Memory B cell (primary cell): ENCODE data around the gene VPS16.
A peak's percentile ranks its signal among the peaks of the same experiment; 100 is the strongest.
"Not testable (repeated sequence)": the region's sequence is repeated elsewhere in the genome, so short reads cannot be mapped to it uniquely, and the experiment has no call there.

Experiments
- ATAC-seq: fragments of 150-1000 bp; cut with Tn5 transposase; 2 replicates; pipeline ENCODE4 v1.10.0; 2021; ENCODE audit warnings: low read depth, mild to moderate bottlenecking, moderate library complexity
- DNase-seq, 2 donors: peaks; one replicate each; pipeline ENCODE4 v3.0.0; 2022; ENCODE audit warnings: low spot score in 2 of 2
- H3K27ac Mint-ChIP-seq: one replicate; pipeline ENCODE4 v1.8.0; 2022; ENCODE audit warnings: mild to moderate bottlenecking, moderate library complexity, mixed read lengths
- H3K27me3 Mint-ChIP-seq: one replicate; pipeline ENCODE4 v1.8.0; 2022; ENCODE audit warnings: mixed read lengths
- H3K36me3 Mint-ChIP-seq: one replicate; pipeline ENCODE4 v1.8.0; 2022; ENCODE audit warnings: mild to moderate bottlenecking, mixed read lengths
- H3K4me1 Mint-ChIP-seq: one replicate; pipeline ENCODE4 v1.8.0; 2022; ENCODE audit warnings: mixed read lengths
- H3K4me3 Mint-ChIP-seq: one replicate; pipeline ENCODE4 v1.8.0; 2022; ENCODE audit warnings: mild to moderate bottlenecking, moderate library complexity, mixed read lengths
- H3K9me3 Mint-ChIP-seq: one replicate; pipeline ENCODE4 v1.8.0; 2022; ENCODE audit warnings: mixed read lengths

The VPS16 gene

DNA sequence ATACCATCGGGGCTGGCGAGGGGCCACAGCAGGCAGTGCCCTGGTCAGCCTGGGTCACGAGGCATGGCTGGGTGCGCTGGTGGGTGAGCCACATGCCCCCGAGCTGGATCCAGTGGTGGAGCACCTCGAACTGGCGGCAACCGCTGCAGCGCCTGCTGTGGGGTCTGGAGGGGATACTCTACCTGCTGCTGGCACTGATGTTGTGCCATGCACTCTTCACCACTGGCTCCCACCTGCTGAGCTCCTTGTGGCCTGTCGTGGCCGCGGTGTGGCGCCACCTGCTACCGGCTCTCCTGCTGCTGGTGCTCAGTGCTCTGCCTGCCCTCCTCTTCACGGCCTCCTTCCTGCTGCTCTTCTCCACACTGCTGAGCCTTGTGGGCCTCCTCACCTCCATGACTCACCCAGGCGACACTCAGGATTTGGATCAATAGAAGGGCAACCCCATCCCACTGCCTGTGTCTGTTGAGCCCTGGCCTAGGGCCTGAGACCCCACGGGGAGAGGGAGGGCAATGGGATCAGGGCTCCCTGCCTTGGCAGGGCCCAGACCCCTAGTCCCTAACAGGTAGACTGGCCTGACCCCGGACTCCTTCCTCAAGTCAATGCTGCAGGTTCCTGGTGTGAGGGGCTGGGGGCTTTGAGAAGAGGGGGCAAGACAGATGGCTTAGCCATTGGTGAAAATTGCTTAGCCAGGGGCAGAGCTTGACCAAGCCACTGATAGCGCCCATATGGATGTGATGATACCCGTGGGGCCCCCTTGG is 23.8 kb upstream of the VPS16 start:
- H3K4me1 Mint-ChIP-seq: peaks cover 6% of the 10 kb centered on the region
- no peaks in the 10 kb centered on the region for H3K36me3 Mint-ChIP-seq
- H3K27ac Mint-ChIP-seq: no peak overlapping the region
- H3K27me3 Mint-ChIP-seq: peaks cover 38% of the 10 kb centered on the region
- no peak for ATAC-seq
- H3K9me3 Mint-ChIP-seq: peaks cover 4% of the 10 kb centered on the region
- no peak for DNase-seq
- no peak overlapping the region for H3K4me3 Mint-ChIP-seq

DNA sequence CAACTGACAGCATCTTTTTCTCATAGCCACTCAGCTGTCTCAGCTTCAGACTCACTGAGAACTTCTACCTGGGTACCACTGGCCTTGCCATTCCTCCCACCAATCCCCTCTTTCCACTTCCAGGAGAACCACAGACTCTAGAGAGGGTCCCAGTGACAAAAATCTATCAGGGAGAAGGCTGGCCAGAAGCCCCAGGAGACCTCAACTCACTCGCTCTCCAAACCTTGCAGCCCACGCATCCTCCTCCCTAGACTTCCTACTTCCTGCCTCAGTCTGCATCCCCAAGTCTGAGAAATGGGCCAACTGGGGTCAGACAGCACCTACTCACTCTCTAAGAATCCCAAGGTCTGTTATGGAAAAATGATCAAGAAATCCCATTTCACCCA is 23.2 kb upstream of the VPS16 start:
- no peak for ATAC-seq
- DNase-seq: no peak
- Mint-ChIP-seq H3K4me1 (peaks cover 6% of the 10 kb centered on the region), H3K27me3 (peaks cover 37% of the 10 kb centered on the region), H3K27ac (no peak overlapping the region), H3K9me3 (peaks cover 2% of the 10 kb centered on the region), H3K36me3 (no peaks in the 10 kb centered on the region), H3K4me3 (no peak overlapping the region)

DNA sequence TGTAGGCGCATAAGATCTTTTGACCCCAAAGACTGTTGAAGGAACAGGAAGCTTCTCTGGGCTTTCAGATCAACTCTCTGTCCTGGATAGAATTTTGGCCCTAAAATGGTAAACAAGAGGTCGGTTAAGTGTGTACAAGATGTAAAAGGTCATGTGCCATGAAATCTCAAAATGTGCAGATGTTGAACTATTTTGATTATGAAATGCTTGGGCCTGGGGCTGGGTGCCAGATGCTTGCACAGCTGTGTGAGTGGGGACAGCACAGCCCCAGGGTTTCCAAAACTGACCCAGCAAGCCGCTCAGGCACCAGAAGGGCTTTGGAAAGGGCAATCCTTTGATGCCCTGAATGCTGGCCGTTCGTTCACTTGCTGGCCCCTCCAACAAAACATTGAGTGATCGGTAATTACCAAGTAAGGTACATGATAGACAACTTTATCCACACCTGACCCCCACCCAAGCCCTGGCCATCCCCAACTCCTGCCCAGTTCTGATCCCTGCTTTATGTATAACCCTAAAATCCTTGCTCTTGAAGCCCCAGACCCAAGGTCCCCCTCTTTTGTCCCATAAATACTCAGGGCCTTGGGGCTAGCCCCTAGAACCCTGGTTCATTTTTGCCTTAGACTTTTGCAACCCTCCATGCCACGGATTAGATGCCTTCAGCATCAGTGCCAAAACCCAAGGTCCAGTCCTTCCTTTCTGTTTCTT is 22.5 kb upstream of the VPS16 start:
- Mint-ChIP-seq H3K4me3 (no peak overlapping the region), H3K4me1 (peaks cover 6% of the 10 kb centered on the region), H3K27ac (no peak overlapping the region)

DNA sequence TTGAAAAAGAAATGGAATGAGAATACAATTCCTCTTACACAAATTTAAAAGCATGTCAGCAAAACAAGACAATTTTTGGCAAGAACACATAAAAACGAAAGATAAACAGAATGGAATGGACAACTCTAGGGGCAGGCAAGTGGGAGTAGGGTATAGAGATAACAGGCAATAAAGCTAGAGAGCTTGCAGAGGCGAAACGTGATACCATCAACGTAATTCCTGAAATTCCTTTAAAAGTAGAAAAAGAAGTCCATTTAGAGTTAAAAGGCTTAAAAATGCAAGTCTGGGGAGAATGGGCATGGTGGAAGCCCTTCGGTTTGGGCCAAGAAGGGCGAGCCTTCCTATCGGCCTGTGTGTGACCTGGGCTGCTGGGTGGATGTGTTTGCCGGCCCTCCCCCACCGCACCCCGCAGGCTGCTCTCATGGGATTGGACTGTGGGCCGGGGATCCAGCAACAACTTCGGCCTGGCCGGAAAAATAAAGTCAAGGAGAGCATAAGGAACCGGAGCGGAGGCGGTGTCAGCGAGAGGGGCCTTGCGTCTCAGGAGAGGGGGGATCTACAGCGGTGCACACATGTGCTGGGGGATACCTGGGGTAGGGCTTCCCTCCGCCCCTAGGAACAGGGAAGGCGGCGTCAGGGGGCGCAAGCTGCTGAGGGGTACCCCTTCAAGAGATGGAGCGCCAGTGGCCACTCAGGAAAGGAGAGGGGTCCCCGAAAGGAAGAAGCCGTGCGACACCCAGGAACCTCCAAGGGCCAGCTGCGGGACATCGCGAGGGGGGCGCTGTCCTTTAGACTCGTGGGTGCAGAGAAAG is 20.3 kb upstream of the VPS16 start:
- ATAC-seq (no peak), DNase-seq (no peak)
- no peaks in the 10 kb centered on the region for H3K9me3 Mint-ChIP-seq
- no peak overlapping the region for H3K27ac Mint-ChIP-seq
- H3K4me3 Mint-ChIP-seq: no peak overlapping the region
- H3K27me3 Mint-ChIP-seq: peaks cover 29% of the 10 kb centered on the region
- H3K36me3 Mint-ChIP-seq: no peaks in the 10 kb centered on the region
- H3K4me1 Mint-ChIP-seq: peaks cover 6% of the 10 kb centered on the region

More for the DNA sequence above, 22.5 kb upstream of the VPS16 start:
- Mint-ChIP-seq H3K36me3 (no peaks in the 10 kb centered on the region), H3K9me3 (no peaks in the 10 kb centered on the region), H3K27me3 (peaks cover 36% of the 10 kb centered on the region)
- ATAC-seq (no peak), DNase-seq (no peak)

DNA sequence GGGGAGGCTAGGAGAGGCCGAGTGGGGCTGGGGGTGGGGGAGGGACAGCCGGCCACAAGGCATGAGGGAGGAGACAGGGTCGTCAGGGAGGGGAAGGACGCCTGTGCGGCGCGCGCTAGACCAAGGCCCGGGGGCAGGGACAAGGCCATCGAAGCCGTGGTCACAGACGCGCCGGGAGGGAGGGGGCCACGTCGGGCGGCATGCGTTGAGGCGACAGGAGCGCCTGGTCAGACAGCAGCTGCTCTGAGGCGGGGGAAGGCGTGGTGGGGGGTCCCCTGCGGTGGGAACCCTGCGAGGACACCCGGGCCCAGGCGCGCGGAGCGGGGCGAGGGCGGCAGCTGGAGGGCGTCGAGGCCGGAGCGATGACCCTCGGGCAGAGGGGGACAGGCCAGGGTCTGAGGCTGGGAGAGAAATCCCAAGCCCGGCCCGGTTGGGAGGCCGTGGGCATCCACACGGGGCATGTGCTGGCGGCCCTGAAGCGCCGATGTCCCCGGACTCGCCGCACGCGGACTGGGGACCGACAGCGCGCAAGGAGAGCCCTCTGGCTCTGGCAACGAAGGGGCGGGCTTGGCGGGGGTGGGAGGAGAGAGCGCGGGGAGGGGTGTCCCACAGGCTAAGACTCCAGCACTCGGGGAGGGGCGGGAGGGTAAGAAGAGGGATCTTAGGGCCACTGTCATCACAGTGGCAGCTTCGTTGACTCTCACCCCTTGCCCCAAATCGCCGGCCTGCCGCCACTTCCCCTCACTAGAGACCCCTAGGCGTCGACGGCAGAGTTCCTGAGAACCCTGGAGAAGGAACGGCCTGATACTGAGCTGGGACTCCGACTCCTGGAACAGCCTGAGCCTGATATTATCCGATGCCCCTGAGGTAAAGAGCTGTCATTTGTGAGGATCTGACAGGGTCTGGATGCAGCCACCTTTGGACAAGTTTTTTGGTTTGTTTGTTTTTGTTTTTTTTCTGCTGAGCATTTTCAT is 19.4 kb upstream of the VPS16 start:
- H3K27me3 Mint-ChIP-seq: peaks cover 29% of the 10 kb centered on the region
- H3K27ac Mint-ChIP-seq: no peak overlapping the region
- DNase-seq: no peak
- no peak for ATAC-seq
- H3K4me3 Mint-ChIP-seq: no peak overlapping the region
- no peaks in the 10 kb centered on the region for H3K9me3 Mint-ChIP-seq
- H3K4me1 Mint-ChIP-seq: peaks cover 6% of the 10 kb centered on the region
- H3K36me3 Mint-ChIP-seq: no peaks in the 10 kb centered on the region

DNA sequence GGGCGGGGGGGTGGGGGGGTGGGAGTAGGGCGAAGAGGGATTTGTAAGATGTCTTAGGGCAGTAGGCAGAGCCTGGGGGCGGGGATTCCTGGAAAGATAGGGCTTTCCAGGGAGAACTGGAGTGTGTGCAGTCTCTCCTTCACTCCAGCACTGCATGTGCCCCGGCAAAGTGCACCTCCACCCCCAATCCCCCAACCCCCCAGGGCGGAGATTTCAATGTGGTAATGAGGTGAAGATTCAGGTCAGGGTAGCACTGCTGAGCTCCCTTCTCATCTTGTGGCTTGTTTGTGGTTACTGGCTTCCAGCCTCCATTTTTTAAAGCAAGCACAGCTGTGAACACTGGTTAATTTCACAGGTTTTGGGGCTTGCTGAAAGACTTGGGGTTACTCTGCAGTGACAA is 18.5 kb upstream of the VPS16 start:
- no peak overlapping the region for H3K27ac Mint-ChIP-seq
- no peaks in the 10 kb centered on the region for H3K9me3 Mint-ChIP-seq
- no peaks in the 10 kb centered on the region for H3K36me3 Mint-ChIP-seq
- H3K4me3 Mint-ChIP-seq: no peak overlapping the region
- ATAC-seq: peak; percentile 26
- H3K4me1 Mint-ChIP-seq: peaks cover 6% of the 10 kb centered on the region
- H3K27me3 Mint-ChIP-seq: peaks cover 25% of the 10 kb centered on the region
- no peak for DNase-seq

DNA sequence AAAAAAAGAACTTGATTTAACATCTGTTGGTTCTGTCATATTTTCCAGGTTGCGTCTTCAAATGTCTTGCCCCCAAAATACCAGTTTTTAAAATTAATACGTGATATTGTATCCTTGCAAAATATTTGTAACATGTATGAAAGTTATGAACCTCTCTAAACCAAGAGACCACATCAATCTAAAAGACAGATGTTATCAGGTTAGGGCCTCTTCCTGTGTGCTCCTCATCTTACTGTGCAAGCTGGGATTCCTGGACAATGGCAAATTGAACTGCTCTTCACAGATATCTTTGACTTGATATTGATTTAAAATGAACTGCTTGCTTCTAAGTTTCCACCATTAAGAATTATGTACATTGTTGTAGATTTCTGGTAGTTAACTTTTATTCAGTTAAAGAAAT is 14.8 kb upstream of the VPS16 start:
- H3K36me3 Mint-ChIP-seq: no peaks in the 10 kb centered on the region
- H3K27me3 Mint-ChIP-seq: peaks cover 12% of the 10 kb centered on the region
- DNase-seq: no peak
- no peaks in the 10 kb centered on the region for H3K9me3 Mint-ChIP-seq
- H3K4me3 Mint-ChIP-seq: no peak overlapping the region
- no peak overlapping the region for H3K27ac Mint-ChIP-seq
- H3K4me1 Mint-ChIP-seq: no peaks in the 10 kb centered on the region
- ATAC-seq: no peak

DNA sequence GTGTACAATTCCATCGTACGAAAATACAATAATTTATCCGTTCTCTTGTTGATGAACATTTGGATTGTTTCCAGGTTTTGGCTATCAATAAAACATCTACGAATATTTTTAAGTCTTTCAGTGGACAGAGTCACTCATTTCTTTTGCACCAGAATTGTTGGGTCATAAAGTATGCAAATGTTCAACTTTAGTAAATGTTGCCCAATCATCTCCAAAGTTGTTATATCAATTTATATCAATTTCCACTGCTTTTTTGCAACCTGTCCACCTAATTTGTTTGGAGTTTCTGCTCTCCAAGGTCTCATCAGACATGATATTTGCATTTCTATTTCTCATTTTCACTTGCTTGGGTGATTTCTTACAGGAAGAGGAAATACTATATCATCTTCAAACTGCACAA is 13.9 kb upstream of the VPS16 start:
- no peak for ATAC-seq
- Mint-ChIP-seq H3K4me1 (no peaks in the 10 kb centered on the region), H3K27me3 (peaks cover 9% of the 10 kb centered on the region), H3K27ac (no peak overlapping the region), H3K4me3 (no peak overlapping the region), H3K9me3 (no peaks in the 10 kb centered on the region), H3K36me3 (no peaks in the 10 kb centered on the region)
- no peak for DNase-seq

DNA sequence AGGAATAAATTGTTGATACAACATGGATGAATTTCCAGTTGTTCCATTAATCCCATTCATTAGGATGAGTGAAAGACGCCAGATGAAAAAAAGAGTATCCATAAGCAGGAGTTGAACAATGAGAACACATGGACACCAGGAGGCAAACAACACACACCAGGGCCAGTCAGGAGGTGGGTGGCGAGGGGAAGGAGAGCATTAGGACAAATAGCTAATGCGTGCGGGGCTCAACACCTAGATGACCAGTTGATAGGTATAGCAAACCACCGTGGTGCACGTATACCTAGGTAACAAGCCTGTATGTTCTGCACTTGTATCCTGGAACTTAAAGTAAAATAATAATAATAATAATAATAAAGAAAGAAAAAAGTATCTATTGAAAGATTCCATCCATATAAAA is 11.2 kb upstream of the VPS16 start:
- no peak overlapping the region for H3K27ac Mint-ChIP-seq
- H3K4me1 Mint-ChIP-seq: no peaks in the 10 kb centered on the region
- ATAC-seq: no peak
- no peaks in the 10 kb centered on the region for H3K36me3 Mint-ChIP-seq
- H3K27me3 Mint-ChIP-seq: peaks cover 7% of the 10 kb centered on the region
- H3K9me3 Mint-ChIP-seq: no peaks in the 10 kb centered on the region
- H3K4me3 Mint-ChIP-seq: no peak overlapping the region
- DNase-seq: no peak

DNA sequence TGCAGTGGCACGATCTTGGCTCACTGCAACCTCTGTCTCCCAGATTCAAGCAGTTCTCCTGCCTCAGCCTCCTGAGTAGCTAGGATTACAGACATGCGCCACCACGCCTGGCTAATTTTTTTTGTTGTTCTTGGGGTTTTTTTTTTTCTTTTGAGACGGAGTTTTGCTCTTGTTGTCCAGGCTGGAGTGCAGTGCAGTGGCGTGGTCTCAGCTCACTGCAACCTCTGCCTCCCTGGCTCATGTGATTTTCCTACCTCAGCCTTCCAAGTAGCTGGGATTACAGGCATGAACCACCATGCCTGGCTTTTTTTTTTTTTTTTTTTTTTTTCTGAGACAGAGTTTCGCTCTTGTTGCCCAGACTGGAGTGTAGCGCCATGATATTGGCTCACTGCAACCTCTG is 9.3 kb upstream of the VPS16 start:
- not testable (repeated sequence) for H3K36me3 Mint-ChIP-seq, ATAC-seq, H3K27me3 Mint-ChIP-seq, H3K4me3 Mint-ChIP-seq, H3K27ac Mint-ChIP-seq, H3K9me3 Mint-ChIP-seq, H3K4me1 Mint-ChIP-seq, DNase-seq

DNA sequence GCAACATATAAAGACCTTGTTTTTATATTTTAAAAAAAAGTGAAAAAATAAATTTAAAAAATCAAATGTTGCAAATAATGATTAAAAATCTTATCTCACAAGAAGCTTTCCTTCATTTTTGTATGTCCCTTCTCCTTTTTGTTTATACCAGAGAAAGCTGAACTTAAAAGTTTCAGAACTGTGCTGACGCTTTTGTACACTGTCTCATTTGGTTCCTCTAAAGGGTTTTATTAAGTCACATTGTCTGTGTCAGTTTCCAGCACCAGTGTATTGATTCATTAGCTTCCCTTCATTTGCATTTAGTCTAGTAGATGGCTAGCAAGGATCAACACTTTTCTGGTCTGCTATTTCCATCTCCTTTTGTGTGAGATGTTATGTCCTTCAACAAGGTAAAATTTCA is 6.8 kb upstream of the VPS16 start:
- Mint-ChIP-seq H3K27ac (no peak overlapping the region), H3K27me3 (peaks cover 4% of the 10 kb centered on the region), H3K4me3 (no peak overlapping the region)

DNA sequence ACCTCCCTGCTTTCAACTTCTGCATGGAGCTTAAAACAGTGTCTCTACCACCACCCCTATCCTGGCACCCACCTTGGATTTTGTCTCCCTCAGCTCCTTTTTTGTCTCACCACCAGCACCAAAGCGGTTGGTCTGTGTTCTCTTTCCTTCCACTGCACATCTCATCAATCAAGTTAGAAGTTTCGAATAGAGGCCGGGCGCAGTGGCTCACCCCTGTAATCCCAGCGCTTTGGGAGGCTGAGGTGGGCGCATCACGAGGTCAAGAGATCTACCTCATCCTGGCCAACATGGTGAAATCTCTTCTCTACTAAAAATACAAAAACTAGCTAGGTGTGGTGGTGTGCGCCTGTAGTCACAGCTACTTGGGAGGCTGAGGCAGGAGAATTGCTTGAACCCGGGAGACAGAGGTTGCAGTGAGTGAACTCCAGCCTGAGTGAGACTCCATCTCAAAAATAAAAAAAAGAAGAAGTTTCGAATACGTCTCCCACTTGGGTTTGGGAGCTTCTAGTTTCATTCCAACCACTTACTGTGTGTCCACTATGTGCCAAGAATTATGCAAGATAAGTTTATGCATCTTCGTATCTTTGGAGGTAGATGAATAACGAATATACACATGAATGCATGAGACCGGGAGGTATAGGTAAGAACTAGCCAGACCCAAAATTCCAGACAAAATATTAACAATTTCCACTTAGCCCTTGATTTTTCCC is 6.0 kb upstream of the VPS16 start:
- no peak overlapping the region for H3K4me3 Mint-ChIP-seq
- ATAC-seq (no peak), DNase-seq (no peak)
- peaks cover 2% of the 10 kb centered on the region for H3K36me3 Mint-ChIP-seq
- H3K27ac Mint-ChIP-seq: no peak overlapping the region
- H3K27me3 Mint-ChIP-seq: peaks cover 1% of the 10 kb centered on the region
- peaks cover 11% of the 10 kb centered on the region for H3K4me1 Mint-ChIP-seq
- H3K9me3 Mint-ChIP-seq: no peaks in the 10 kb centered on the region

More for the DNA sequence above, 6.8 kb upstream of the VPS16 start:
- Mint-ChIP-seq H3K36me3 (peaks cover 2% of the 10 kb centered on the region), H3K9me3 (no peaks in the 10 kb centered on the region), H3K4me1 (peaks cover 6% of the 10 kb centered on the region)
- no peak for DNase-seq
- ATAC-seq: no peak

DNA sequence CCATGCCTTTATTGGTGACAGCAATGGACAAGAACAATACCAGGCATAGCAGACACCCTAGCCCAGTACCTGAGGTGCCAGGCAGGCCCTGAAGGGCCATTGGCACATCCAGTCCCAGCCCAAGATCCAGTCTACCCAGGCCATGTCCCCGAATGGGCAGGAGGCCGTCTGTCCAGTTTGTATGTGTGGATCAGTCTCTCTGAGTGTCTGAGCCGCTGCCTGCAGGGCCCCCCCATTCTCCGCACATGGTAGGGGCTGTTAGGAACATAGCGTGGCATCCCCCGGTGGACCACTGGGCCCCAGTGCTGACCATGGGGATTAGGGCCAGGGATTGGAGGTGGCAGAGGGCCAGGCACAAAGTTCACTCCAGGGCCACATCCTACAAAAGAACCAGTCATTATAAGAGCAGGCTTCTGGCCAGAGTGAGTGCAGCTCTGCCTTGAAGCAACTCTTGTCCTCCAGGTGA is 5.2 kb upstream of the VPS16 start:
- Mint-ChIP-seq H3K36me3 (peaks cover 2% of the 10 kb centered on the region), H3K4me1 (peaks cover 13% of the 10 kb centered on the region), H3K27me3 (no peaks in the 10 kb centered on the region), H3K27ac (no peak overlapping the region), H3K4me3 (no peak overlapping the region), H3K9me3 (no peaks in the 10 kb centered on the region)
- no peak for ATAC-seq
- no peak for DNase-seq
